HepG2 (cell line): Measurements from ENCODE around the gene SHMT1. TPM values are rescaled to one million over a fixed set of nuclear protein-coding genes. Genes with fewer than 3 reads are reported as not detected.

ENCODE experiments used
- AGO1 ChIP-seq: fragments of 200-400 bp; formaldehyde crosslinking; IDR thresholded peaks from 2 replicates; pipeline ENCODE4 v1.6.1; 2017; ENCODE audit warnings: mild to moderate bottlenecking, low read depth, low read length, moderate library complexity; ENCODE audit not compliant: poor library complexity, severe bottlenecking
- ATF7-NPFF ChIP-seq: sonication (generic); formaldehyde crosslinking; IDR thresholded peaks from 2 replicates; pipeline ENCODE4 v1.8.1; 2023; ENCODE audit warnings: mild to moderate bottlenecking, low read depth, missing genetic modification reagents, moderate library complexity
- CREB1 ChIP-seq, 2 experiments: fragments of 450-650 bp in 1 of 2; IDR thresholded peaks; 2 replicates each; pipeline ENCODE4 v1.6.1; 2016 to 2017; ENCODE audit warnings: control low read depth in 1 of 2, mild to moderate bottlenecking in 1 of 2, missing compliant biosample characterization in 1 of 2, missing genetic modification characterization in 1 of 2
- E2F2 ChIP-seq: sonication (generic); formaldehyde crosslinking; IDR thresholded peaks from 2 replicates; pipeline ENCODE4 v1.4.0; 2020; ENCODE audit warnings: missing genetic modification reagents, borderline replicate concordance
- EHMT2 ChIP-seq: fragments of 200-600 bp; sonication (generic); IDR thresholded peaks from 2 replicates; pipeline ENCODE4 v1.7.0; 2017; ENCODE audit warnings: antibody characterized with exemption, low read depth, low read length, borderline replicate concordance
- ELK4 ChIP-seq: sonication (generic); formaldehyde crosslinking; IDR thresholded peaks from 2 replicates; pipeline ENCODE4 v1.9.0; 2021; ENCODE audit warnings: missing genetic modification reagents, borderline replicate concordance
- GLMP ChIP-seq: sonication (generic); formaldehyde crosslinking; IDR thresholded peaks from 2 replicates; pipeline ENCODE4 v1.9.0; 2021; ENCODE audit warnings: missing genetic modification reagents, mild to moderate bottlenecking, borderline replicate concordance
- KAT7 ChIP-seq: IDR thresholded peaks from 2 replicates; pipeline ENCODE4 v1.6.1; 2018; ENCODE audit warnings: borderline replicate concordance, missing compliant biosample characterization
- MIXL1 ChIP-seq: IDR thresholded peaks from 2 replicates; pipeline ENCODE4 v1.6.1; 2016
- RORA ChIP-seq: sonication (generic); formaldehyde crosslinking; IDR thresholded peaks from 2 replicates; pipeline ENCODE4 v1.5.0; 2020; ENCODE audit warnings: mild to moderate bottlenecking, missing genetic modification reagents, moderate library complexity
- THYN1 ChIP-seq: sonication (generic); formaldehyde crosslinking; IDR thresholded peaks from 2 replicates; pipeline ENCODE4 v1.8.1; 2023; ENCODE audit warnings: low read depth, mild to moderate bottlenecking, moderate library complexity, missing genetic modification reagents, borderline replicate concordance
- YY1 ChIP-seq: IDR thresholded peaks from 2 replicates; pipeline ENCODE4 v1.6.1; 2011; ENCODE audit warnings: low read length, low read depth, moderate library complexity, mild to moderate bottlenecking; ENCODE audit not compliant: insufficient read depth, insufficient replicate concordance
- ZFP36L1 ChIP-seq: sonication (generic); formaldehyde crosslinking; IDR thresholded peaks from 2 replicates; pipeline ENCODE4 v1.8.0; 2022; ENCODE audit warnings: mild to moderate bottlenecking, missing genetic modification reagents, moderate library complexity
- ZFX ChIP-seq: sonication (generic); formaldehyde crosslinking; IDR thresholded peaks from 2 replicates; pipeline ENCODE4 v1.4.0; 2020; ENCODE audit warnings: mild to moderate bottlenecking, low read depth, missing genetic modification reagents, moderate library complexity
- ZNF143 ChIP-seq: sonication (generic); formaldehyde crosslinking; IDR thresholded peaks from 2 replicates; pipeline ENCODE4 v1.4.0; 2020; ENCODE audit warnings: missing genetic modification reagents
- ZNF180 ChIP-seq: sonication (generic); formaldehyde crosslinking; IDR thresholded peaks from 2 replicates; pipeline ENCODE4 v1.4.0; 2020; ENCODE audit warnings: low read depth, missing genetic modification reagents, borderline replicate concordance
- ZNF276 ChIP-seq: sonication (generic); formaldehyde crosslinking; IDR thresholded peaks from 2 replicates; pipeline ENCODE4 v1.4.0; 2020; ENCODE audit warnings: mild to moderate bottlenecking, low read depth, missing genetic modification reagents
- ZNF512B ChIP-seq: sonication (generic); formaldehyde crosslinking; IDR thresholded peaks from 2 replicates; pipeline ENCODE4 v1.5.1; 2020; ENCODE audit warnings: missing genetic modification reagents, mild to moderate bottlenecking, borderline replicate concordance
- ZNF776 ChIP-seq: sonication (generic); formaldehyde crosslinking; IDR thresholded peaks from 2 replicates; pipeline ENCODE4 v1.4.0; 2020; ENCODE audit warnings: mild to moderate bottlenecking, missing genetic modification reagents
- polyA plus RNA-seq, 8 experiments: library from polyadenylated mRNA; depleted of rRNA in 3 of 8; stranded (reverse) in 7 of 8; unstranded in 1 of 8; fragments of >200 nt; fragmentation: Illumina TruSeq in 4 of 8; extraction: Trizol in 4 of 8; gene quantifications; 2 replicates each; pipeline versions ENCODE4 v1.2.1 to v1.2.3, GENCODE V29; 2011 to 2016; ENCODE audit warnings: low read depth in 4 of 8, missing spikeins in 1 of 8, mixed read lengths in 1 of 8; ENCODE audit not compliant: insufficient read depth in 1 of 8
- total RNA-seq, 5 experiments: library from RNA; depleted of rRNA; stranded (reverse); fragments of >200 nt; fragmentation: Illumina TruSeq; extraction: Trizol; gene quantifications; 2 replicates each; pipeline ENCODE4 v1.2.3, GENCODE V29; 2016; ENCODE audit warnings: low read depth in 1 of 5

The SHMT1 gene
- total and polyA plus RNA-seq, 2 of the 13 experiments (the other 11 are each of a cell fraction or from before 2014, with no cell fraction given): 21.3 to 48.8 TPM

GRCh38 chr17:18314731-18315561, 48.4 kb downstream of the SHMT1 start, which contains the start of the genes SMCR8 and TOP3A (continued):
- no peak for TF ChIP-seq EHMT2
- no peak; the same call in 1 of the 2 replicates for TF ChIP-seq MIXL1 (CRISPR knock-in tag)
- no peak for TF ChIP-seq THYN1 (CRISPR knock-in tag)
- TF ChIP-seq ZNF143 (CRISPR knock-in tag): peak; percentile 94
- no peak for TF ChIP-seq RORA (CRISPR knock-in tag)
- TF ChIP-seq ZFP36L1 (CRISPR knock-in tag): 0 out of 2 replicates have a peak, but pooled peaks have one; percentile 23
- no peak for TF ChIP-seq ELK4
- TF ChIP-seq E2F2 (CRISPR knock-in tag): no peak
- TF ChIP-seq ZNF776 (CRISPR knock-in tag): no peak; the same call in 1 of the 2 replicates
- TF ChIP-seq AGO1: no peak
- no peak for TF ChIP-seq ZNF180 (CRISPR knock-in tag)
- peak; percentile 79 for TF ChIP-seq CREB1 (IDR thresholded peaks at IDR 0.05)
- TF ChIP-seq CREB1 (CRISPR knock-in tag; IDR thresholded peaks at IDR 0.05): peak; percentile 86
- TF ChIP-seq YY1: peak; percentile 97
- TF ChIP-seq KAT7 (CRISPR knock-in tag): no peak; the same call in 1 of the 2 replicates
- TF ChIP-seq GLMP (CRISPR knock-in tag): no peak
- no peak; the same call in 1 of the 2 replicates for TF ChIP-seq ATF7-NPFF (CRISPR knock-in tag)
- peak; percentile 75; the same call in 1 of the 2 replicates for TF ChIP-seq ZFX
- peak; percentile 75; the same call in 1 of the 2 replicates for TF ChIP-seq ZNF276 (CRISPR knock-in tag)
- 0 out of 2 replicates have a peak, but pooled peaks have one; percentile 67 for TF ChIP-seq ZNF512B (CRISPR knock-in tag)
